HEK293T (cell line): ENCODE data around the gene LRRC8E.
"Not testable (repeated sequence)": the region's sequence is repeated elsewhere in the genome, so short reads cannot be mapped to it uniquely, and the experiment has no call there.

Experiments
- CTCF ChIA-PET: fragments of 350-600 bp; formaldehyde crosslinking; extraction: SDS; loops from one replicate; lab custom pipeline; 2021; ENCODE audit warnings: antibody characterized with exemption, inconsistent platforms; lab: Yijun Ruan, JAX
- POLR2A ChIA-PET: fragments of 350-600 bp; formaldehyde crosslinking; extraction: SDS; loops from one replicate; lab custom pipeline; 2020; ENCODE audit warnings: antibody characterized with exemption, inconsistent platforms; lab: Yijun Ruan, JAX
- DNase-seq: peaks from one replicate; pipeline ENCODE4 v3.0.0; 2012; ENCODE audit warnings: mixed read lengths; ENCODE audit errors: extremely low spot score
- ARNT ChIP-seq: fragments of 450-650 bp; IDR thresholded peaks from 2 replicates; pipeline ENCODE4 v1.6.1; 2017; ENCODE audit warnings: mild to moderate bottlenecking
- BHLHE40 ChIP-seq: fragments of 450-650 bp; IDR thresholded peaks from 2 replicates; pipeline ENCODE4 v1.6.1; 2016; ENCODE audit warnings: mild to moderate bottlenecking, moderate library complexity, borderline replicate concordance
- CTBP1 ChIP-seq: fragments of 450-650 bp; IDR thresholded peaks from 2 replicates; pipeline ENCODE4 v1.6.1; 2016; ENCODE audit warnings: borderline replicate concordance
- ELF4 ChIP-seq: fragments of 450-650 bp; IDR thresholded peaks from 2 replicates; pipeline ENCODE4 v1.6.1; 2017; ENCODE audit warnings: antibody characterized with exemption
- FOXA1 ChIP-seq: fragments of 450-650 bp; IDR thresholded peaks from 2 replicates; pipeline ENCODE4 v1.6.1; 2016; ENCODE audit warnings: mild to moderate bottlenecking
- FOXK2 ChIP-seq: fragments of 450-650 bp; IDR thresholded peaks from 2 replicates; pipeline ENCODE4 v1.6.1; 2016; ENCODE audit warnings: mild to moderate bottlenecking
- FOXM1 ChIP-seq: fragments of 450-650 bp; IDR thresholded peaks from 2 replicates; pipeline ENCODE4 v1.6.1; 2017; ENCODE audit warnings: mild to moderate bottlenecking, borderline replicate concordance
- HDGF ChIP-seq: fragments of 450-650 bp; IDR thresholded peaks from 2 replicates; pipeline ENCODE4 v1.6.1; 2017; ENCODE audit warnings: antibody characterized with exemption, borderline replicate concordance
- L3MBTL2 ChIP-seq: fragments of 450-650 bp; conservative IDR thresholded peaks from 2 replicates; pipeline ENCODE4 v1.6.1; 2016; ENCODE audit warnings: mild to moderate bottlenecking
- LEF1 ChIP-seq: fragments of 450-650 bp; IDR thresholded peaks from 2 replicates; pipeline ENCODE4 v1.6.1; 2017; ENCODE audit warnings: mild to moderate bottlenecking, borderline replicate concordance
- NFRKB ChIP-seq: fragments of 450-650 bp; IDR thresholded peaks from 2 replicates; pipeline ENCODE4 v1.6.1; 2016; ENCODE audit warnings: mild to moderate bottlenecking, moderate library complexity
- SP1 ChIP-seq: fragments of 450-650 bp; IDR thresholded peaks from 2 replicates; pipeline ENCODE4 v1.6.1; 2017
- SUZ12 ChIP-seq: fragments of 450-650 bp; IDR thresholded peaks from 2 replicates; pipeline ENCODE4 v1.6.1; 2016; ENCODE audit warnings: mild to moderate bottlenecking
- TARDBP ChIP-seq: fragments of 450-650 bp; IDR thresholded peaks from 2 replicates; pipeline ENCODE4 v1.6.1; 2016
- ZNF384 ChIP-seq: fragments of 450-650 bp; IDR thresholded peaks from 2 replicates; pipeline ENCODE4 v1.6.1; 2016
- TF ChIP-seq, protein P1 (sequence below): fragments of 450-650 bp; IDR thresholded peaks from 2 replicates; pipeline ENCODE4 v1.6.1; 2016

Gene LRRC8E

DNA sequence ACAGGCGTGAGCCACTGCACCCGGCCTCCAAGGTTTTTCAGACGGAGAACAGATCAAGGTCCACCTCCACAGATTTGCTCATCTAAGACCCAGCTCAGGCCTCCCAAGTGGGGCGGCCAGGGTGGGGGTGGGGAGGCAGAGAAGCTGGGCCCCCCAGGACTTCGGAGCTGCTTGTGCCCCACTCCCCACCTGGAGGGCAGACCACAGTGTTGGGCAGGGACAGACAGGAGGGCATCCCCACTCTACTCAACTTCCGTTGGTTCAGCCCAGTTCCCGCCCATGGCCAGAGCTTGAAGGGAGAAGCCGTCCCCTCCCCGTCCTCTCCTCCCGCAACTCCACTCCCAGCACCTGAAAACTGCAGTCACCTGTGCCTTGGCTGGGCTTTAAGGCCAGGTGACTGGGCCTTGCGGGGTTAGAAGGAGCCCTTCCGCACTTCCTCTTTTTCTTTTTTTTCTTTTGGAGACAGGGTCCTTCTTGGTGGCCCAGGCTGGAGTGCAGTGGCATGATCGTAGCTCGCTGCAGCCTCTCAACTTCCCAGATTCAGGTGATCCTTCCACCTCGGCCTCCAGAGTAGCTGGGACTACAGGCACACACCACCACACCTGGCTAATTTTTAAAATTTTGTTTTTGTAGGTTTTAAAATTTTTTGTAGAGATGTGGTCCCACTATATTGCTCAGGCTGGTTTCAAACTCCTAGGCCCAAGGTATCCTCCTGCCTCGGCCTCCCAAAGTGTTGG lies 734 bp upstream of the LRRC8E start:
- no peak for DNase-seq
- ChIA-PET CTCF (interaction anchor here (1.3 kb wide), 1 partner anchor 18 kb away, joined by 5 read pairs; no protein-coding TSS in a partner anchor), POLR2A (interaction anchor here (0.6 to 2.7 kb wide), 10 partner anchors 11 to 57 kb away, joined by 3 to 14 read pairs (median 6); partner anchors contain the start of genes MAP2K7 and SNAPC2)
- no peak for TF ChIP-seq FOXM1
- TF ChIP-seq BHLHE40: no peak
- TF ChIP-seq, protein P1, sequence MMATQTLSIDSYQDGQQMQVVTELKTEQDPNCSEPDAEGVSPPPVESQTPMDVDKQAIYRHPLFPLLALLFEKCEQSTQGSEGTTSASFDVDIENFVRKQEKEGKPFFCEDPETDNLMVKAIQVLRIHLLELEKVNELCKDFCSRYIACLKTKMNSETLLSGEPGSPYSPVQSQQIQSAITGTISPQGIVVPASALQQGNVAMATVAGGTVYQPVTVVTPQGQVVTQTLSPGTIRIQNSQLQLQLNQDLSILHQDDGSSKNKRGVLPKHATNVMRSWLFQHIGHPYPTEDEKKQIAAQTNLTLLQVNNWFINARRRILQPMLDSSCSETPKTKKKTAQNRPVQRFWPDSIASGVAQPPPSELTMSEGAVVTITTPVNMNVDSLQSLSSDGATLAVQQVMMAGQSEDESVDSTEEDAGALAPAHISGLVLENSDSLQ: no peak
- TF ChIP-seq FOXK2: no peak
- no peak for TF ChIP-seq LEF1

DNA sequence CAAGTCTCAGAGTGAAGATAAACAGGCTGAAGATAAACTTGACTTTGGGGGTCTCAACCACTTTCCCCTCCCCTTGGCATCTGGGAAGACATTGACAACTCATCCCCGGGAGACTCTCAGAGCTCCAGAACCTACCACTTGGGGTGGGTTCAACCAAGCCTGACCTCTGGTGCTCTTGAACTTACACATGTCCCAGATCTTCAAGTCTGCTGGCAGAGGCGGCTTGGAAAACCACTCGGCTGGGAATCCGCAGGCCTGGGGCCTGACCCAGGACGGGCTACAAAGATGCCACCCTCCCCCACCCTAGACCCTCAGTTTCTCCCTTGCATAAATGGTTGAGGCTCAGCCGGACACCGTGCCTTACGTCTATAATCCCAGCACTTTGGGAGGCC lies 512 bp downstream of the LRRC8E start:
- no peak for TF ChIP-seq SUZ12
- no peak for TF ChIP-seq FOXA1
- TF ChIP-seq TARDBP: no peak
- TF ChIP-seq, protein P1: no peak
- TF ChIP-seq NFRKB: no peak
- TF ChIP-seq BHLHE40: no peak
- TF ChIP-seq SP1: no peak
- no peak for TF ChIP-seq L3MBTL2
- TF ChIP-seq ARNT: no peak
- TF ChIP-seq LEF1: no peak
- no peak for TF ChIP-seq FOXK2
- no peak for TF ChIP-seq HDGF
- no peak for TF ChIP-seq CTBP1
- no peak for TF ChIP-seq FOXM1
- no peak for TF ChIP-seq ELF4
- ChIA-PET CTCF (interaction anchor here (1.3 kb wide), 1 partner anchor 19 kb away, joined by 5 read pairs; no protein-coding TSS in a partner anchor), POLR2A (interaction anchor here (1.0 to 2.7 kb wide), 6 partner anchors 9 to 31 kb away, joined by 3 to 14 read pairs (median 7); partner anchors contain the start of genes MAP2K7 and SNAPC2)
- DNase-seq: no peak

DNA sequence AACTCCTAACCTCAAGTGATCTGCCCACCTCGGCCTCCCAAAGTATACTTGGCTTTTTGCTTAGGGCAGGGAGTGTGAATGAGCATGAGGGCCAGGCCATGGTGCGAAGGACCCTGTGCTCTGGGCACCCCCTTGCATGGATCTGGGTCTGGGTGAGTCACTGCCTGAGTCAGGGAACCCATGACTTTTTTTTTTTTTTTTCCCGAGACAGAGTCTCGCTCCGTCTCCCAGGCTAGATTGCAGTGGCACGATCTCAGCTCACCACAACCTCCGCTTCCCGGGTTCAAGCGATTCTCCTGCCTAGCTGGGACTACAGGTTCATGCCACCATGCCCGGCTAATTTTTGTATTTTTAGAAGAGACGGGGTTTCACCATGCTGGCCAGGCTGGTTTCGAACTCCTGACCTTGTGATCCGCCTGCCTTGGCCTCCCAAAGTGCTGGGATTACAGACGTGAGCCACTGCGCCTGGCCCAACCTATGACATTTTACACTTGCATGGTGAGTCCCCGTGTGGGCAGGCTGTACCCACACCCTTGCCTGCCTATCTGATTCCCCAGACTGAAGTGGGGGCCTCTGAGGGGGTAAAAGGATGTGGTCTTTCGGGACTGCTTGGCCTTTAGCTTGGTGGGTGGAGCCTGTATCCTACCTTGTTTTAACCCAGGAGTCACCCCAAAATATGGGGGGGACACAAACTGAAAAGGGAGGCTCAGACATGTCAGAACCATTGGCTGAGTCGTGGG lies 5.2 kb downstream of the LRRC8E start:
- POLR2A ChIA-PET: interaction anchor here (1.3 kb wide), 1 partner anchor 10 kb away, joined by 5 read pairs; the partner anchor contains the start of gene MAP2K7
- CTCF ChIA-PET, DNase-seq: not testable (repeated sequence)

DNA sequence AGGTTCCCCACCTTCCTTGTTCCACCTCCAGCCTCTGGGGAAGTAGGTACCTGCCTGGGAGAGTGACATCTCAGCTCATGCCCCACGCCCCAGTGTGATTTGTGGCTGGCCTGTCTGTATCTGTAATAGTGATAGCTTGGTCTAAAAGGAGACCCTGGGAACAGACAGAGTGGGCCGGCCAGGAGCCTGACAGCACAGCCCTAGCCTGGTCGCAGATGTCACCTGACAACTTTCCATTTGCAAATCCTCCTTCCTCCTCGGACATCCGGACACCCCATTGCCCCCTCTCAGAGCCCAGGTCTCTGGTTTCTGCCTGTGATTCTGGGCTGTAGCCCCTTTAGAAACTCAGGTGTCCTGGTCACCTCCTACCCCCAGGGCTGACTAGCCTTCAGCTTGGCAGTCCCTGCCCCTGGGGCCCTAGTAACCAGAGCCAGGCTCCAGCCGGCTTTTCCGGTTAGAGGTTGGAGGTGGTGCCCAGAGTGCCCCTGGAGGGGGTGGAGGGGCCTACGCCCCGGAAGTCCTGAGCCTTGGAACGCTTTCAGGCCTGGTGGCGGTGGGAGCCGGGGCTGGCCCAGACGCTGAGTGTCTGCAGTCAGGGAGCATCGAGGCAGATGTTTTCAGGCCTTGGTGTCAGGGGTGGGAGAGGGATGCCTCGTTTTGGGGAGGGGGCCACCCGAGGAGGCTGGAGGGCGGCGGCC lies 6.5 kb downstream of the LRRC8E start:
- ChIA-PET CTCF (no interaction called here), POLR2A (interaction anchor here (1.3 kb wide), 1 partner anchor 9 kb away, joined by 5 read pairs; the partner anchor contains the start of gene MAP2K7)
- no peak for DNase-seq
- TF ChIP-seq TARDBP (no peak), FOXA1 (no peak), FOXK2 (no peak), LEF1 (no peak), NFRKB (no peak), FOXM1 (no peak), SUZ12 (no peak), L3MBTL2 (no peak), ELF4 (no peak), ZNF384 (no peak), HDGF (no peak), SP1 (no peak), ARNT (no peak)
- TF ChIP-seq, protein P1: no peak

DNA sequence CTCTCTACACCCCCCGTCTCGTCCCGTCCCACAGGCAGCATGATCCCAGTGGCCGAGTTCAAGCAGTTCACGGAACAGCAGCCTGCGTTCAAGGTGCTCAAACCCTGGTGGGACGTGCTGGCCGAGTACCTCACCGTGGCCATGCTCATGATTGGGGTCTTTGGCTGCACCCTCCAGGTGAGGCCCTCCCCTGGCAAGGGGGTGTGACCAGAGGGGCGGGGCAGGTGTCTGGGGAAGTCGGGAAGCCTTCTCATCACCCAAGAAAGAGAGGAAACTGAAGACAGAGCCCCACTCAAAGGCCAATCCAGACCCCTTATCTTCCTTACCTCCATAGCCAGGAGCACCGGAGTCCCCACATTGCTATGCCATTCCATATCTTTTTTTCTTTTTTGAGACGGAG lies 7.3 kb downstream of the LRRC8E start:
- ChIA-PET POLR2A (no interaction called here), CTCF (no interaction called here)
- no peak for DNase-seq
- TF ChIP-seq SUZ12 (no peak), SP1 (no peak), ELF4 (no peak), TARDBP (no peak), BHLHE40 (no peak), CTBP1 (no peak), NFRKB (no peak), ZNF384 (no peak), FOXK2 (no peak), HDGF (no peak), ARNT (no peak), FOXM1 (no peak), L3MBTL2 (no peak), FOXA1 (no peak), LEF1 (no peak)
- TF ChIP-seq, protein P1: no peak
